ENCODE data around the gene DMBT1. TPM values are rescaled to one million over a fixed set of nuclear protein-coding genes. Genes with fewer than 3 reads are reported as not detected.

Gene DMBT1
- total RNA-seq, 1 experiment from 2014 or later, result not detected

- DNase-seq (ENCODE audit: low spot score), result no peak
These were observed 86.2 kb downstream of the DMBT1 start for GRCh38 chr10:122646511-122647382.

DNA sequence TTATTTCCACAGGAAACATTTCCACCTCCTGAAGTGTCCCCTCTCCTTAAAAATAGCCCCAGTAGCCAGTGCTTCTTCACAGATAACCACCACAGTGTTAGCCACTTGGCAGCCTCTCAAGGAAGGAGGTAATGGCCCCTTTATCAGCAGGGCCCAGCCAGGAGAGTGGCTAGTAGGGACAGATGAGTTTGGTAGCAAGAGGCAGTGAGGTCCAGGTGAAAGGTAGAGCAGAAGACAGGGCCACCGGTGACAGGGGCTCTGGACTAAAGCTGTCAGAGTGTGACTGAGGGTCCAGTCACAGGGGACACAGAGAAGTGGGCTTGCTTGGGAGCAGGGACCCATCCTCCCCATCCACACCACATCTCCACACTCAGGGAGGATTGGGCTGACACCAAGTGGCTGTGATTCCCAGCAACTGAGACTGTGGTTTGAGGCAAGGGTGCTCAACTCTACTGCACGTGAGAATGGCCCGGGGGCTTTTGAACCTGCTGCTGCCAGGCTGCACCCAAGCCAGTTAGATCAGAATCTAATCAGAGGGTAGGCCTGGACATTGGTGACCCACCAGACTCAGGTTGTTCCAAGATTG, 86.9 kb downstream of the DMBT1 start:
- DNase-seq (ENCODE audit: low spot score), result no peak

- DNase-seq (ENCODE audit: low spot score), result no peak
These were observed 88.3 kb downstream of the DMBT1 start for GRCh38 chr10:122648599-122649428.

GRCh38 chr10:122649903-122650302, 89.3 kb downstream of the DMBT1 start:
- no peak for DNase-seq (ENCODE audit: low spot score)

DNA sequence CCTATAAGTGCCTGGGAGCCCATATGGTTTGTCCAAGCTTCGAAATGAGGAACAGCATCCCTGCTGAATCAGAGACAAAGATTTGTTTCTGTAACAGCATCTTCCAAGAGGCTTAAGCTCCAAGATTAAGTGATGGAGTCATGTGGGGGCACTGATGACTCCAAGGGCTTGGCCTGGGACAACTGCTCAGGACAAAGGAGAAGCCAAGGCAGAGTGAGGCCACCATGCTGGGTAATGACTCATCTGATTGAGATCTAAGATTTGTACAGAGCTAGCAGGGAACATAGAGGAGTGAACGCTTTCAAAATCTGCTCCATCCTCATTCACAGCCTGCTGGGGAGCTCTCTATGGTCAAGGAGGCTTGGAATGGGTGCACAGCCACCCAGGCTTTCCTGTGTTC, 89.8 kb downstream of the DMBT1 start:
- no peak for DNase-seq (ENCODE audit: low spot score)

DNA sequence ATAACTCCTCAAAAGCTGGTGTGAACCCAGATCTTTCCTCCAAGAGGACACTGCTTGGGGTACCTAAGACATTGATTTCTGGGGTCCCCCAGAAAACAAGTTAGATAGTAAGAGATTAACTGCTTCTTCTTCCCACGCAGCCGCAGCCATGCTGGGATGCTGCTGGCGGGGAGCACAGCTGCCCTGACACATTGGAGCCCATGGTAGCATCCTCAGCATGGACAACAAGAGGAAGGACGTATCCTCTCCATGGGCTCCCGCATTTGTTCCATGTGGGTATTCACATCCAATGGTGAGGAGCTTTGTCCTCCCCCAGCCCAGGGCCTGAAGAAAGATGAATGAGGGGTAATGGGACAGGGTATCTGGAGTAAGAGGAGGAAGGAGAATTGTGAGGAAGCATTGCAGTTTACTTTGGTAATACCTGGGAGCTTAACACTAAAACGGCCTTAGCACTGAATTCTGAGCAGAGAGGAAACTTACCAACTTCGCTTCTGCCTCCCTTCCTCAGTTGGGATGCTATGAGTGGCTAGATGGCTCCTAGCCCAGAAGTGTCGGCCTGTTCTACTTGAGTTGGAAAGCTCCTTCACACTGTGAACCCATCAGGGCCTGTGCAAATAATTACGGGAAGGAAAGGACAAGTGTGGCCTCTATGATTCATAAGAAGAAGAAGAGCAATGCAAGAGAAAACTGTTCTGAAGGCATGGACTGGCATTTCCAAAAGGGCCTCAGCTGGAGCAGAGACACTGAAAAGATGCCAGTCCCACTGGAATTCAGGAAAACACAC, 95.2 kb downstream of the DMBT1 start:
- DNase-seq (ENCODE audit: low spot score), result no peak

DNA sequence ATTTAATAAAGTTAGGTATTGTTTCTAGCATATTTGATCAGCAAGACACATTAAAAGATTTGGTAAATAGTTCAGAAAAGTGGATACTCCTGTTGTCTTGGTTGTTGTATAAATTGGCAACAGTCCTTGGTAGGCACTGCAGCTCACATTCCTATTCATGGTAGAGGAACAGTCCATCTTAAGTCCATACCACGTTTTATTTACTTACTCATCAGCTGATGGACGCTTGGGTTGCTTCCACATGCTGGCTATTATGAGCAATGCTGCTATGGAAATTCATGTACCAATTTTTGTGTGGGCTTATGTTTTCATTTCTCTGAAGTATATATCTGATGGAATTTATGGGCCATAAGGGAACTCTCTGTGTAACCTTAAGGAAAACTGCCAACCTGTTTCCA, 95.8 kb downstream of the DMBT1 start:
- no peak for DNase-seq (ENCODE audit: low spot score)

DNA sequence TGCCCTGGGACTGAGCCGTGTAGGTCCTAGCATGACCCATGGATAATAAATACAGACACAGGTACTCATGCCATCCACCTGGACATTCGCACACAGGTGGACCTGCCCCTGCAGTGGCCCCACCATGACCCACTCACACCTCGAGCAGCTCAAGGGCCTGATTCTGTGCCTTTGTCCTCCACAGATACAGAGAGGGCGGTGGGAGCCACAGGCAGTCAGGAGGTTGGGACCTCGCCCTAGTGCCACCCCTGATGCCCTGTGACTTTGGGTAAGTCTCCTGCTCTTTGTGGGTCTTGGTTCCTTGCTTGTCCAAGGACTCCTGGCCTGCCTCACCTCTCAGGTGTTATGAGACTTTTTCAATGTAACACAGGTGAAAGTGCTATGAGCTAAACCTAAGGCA, 96.2 kb downstream of the DMBT1 start:
- no peak for DNase-seq (ENCODE audit: low spot score)

GRCh38 chr10:122657255-122657654, 96.7 kb downstream of the DMBT1 start:
- no peak for DNase-seq (ENCODE audit: low spot score)

GRCh38 chr10:122657729-122658128, 97.2 kb downstream of the DMBT1 start:
- DNase-seq (ENCODE audit: low spot score), result no peak

GRCh38 chr10:122658356-122659049, 97.9 kb downstream of the DMBT1 start:
- DNase-seq (ENCODE audit: low spot score), result no peak

GRCh38 chr10:122659126-122659525, 98.6 kb downstream of the DMBT1 start:
- no peak for DNase-seq (ENCODE audit: low spot score)

DNA sequence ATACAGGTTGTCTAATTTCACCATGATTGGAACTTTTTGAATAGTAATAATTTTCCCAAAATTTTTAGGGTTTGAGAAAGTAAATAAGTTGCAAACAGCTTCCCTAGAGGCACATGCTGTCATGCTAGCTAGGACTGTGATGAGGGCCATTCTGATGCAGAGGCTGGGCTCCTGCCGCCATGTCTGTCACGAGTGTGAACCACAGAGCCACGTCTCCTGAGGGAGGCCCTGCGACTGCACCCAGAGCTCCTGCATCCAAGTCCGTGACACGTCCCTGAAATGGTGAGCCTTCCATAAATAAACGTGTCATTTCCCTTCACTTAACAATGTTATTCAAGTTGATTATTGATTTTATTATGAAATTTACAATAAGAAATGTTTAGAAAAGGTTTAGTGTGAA, 99.1 kb downstream of the DMBT1 start:
- no peak for DNase-seq (ENCODE audit: low spot score)

DNA sequence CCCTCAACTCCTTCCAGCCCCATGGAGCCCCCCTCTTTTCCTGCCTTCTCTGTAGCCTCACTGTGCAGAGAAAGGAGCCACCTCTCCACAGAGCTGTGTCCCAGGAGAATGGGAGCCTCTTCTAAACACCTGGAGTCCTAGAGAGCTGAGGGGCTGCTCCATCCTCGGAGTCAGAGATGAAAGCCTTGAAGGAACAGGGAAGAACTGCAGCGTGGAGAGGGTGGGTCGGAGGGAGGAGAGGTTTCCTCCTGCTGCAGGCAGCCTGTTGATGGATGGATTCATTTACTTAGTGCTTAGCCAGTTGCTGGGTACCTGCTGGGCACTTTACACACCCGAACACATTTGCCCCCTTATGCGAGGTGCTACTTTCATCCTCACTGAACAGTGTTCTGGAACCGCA, 100.1 kb downstream of the DMBT1 start:
- DNase-seq (ENCODE audit: low spot score), result no peak

DNA sequence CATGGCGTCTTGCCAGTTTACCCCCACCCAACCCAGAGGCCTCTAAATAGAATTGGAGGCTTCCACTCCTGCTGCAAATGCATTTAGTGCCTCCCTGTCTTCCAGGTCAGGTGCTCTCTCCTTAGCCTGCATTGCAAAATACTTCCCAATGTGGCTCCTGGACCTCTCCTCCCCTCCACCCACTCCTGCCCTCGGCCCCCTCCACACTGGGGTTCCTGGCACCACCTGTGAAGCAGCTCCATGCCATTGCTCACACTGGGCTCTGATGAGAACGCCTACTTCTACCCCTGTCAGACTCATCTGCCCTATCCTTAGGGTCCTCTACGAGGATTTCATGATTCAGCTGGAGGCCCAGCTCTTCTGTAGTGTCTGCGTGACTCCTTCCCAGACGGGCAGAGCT, 101.7 kb downstream of the DMBT1 start:
- no peak for DNase-seq (ENCODE audit: low spot score)

DNA sequence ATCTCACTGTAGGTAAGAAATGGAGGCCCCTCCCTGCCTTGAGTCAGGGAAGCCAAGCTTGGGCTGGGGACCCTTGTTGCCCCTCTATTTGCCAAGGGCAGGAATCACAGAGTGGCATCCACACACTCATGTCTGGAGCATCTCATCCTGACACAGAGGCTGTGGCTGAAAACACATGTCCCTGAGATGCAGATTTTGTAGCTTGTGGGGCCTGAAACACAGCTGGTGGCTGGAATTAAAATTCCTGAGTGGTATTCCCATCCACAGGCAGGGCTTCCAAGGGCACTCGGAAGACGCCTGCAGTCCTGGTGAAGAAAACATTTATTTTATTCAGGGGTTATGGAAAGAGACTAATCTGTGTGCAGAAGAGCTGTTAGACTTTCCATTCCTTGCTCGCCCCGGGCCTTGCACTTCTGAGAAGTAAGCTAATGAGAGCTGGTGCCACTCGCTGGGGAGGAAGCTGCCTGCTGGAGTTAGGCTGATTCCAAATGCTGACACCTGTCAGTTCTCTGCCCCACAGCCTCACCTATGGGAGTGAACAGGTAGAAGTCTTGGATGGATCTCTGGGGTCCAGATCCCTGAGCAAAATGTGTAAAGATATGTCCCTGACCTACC, 103.1 kb downstream of the DMBT1 start:
- no peak for DNase-seq (ENCODE audit: low spot score)

DNA sequence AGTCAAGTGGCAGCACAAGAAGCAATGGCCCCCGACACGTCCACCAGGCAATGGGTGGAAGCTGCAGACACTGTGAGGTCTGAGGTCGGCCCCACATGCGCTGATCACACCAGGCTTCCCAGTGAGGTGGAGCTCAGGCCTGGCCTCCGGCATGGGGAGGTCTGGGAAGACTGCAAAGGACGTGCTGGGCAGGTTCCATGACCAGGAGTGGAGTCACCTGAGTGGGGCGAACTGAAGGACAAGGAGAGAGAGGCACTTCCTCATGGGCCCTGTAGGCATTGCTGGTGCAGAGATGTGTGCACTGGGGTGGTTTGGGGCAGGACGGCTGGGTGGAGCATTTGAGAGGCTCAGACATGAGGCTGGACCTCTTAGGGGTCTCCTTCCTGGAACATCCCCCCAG, 103.9 kb downstream of the DMBT1 start:
- DNase-seq (ENCODE audit: low spot score), result no peak

DNA sequence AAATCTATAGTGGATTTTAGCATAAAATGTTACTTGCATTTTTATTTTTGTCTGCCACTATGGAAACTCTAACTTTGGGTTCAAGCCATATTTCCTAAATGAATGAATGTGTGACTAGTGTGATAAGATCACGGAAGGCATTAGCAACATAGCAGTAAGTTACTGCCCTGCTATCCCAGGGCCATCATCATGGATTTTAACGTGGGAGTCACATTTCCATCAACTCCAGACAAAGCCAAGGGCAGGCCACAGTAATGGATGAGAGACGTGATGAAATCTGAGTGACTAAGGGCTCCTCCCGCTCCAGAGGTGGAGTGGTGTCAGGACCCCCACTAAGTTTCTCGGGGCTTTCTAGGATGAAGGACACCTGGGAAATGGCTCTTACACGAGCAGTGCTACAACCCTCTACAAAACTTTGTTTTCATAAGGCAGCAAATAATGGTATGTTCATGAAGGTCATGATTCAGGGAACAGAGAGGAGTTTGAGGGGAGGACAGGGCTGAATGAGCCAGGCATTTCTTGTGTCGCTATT, 104.8 kb downstream of the DMBT1 start:
- no peak for DNase-seq (ENCODE audit: low spot score)

DNA sequence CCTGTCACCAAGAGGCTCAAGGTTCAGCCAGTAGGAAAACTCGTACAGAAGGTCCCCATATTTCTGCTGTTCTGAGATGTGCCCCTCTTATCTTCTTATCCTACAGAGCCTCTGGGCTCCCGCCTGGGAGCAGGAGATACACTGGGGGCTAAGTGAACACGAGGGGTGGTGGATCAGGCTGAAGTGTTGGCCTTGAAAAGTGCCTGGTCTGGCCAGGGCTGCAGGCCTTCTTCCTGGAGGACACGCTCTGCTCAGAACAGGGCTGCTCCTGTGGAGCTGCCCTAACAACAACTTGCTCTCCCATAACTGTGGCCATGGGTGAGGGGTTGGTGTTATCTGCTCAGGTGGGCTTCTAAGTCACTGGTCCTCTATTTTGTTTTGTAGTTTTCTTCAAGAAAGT, 105.4 kb downstream of the DMBT1 start:
- DNase-seq (ENCODE audit: low spot score), result no peak

DNA sequence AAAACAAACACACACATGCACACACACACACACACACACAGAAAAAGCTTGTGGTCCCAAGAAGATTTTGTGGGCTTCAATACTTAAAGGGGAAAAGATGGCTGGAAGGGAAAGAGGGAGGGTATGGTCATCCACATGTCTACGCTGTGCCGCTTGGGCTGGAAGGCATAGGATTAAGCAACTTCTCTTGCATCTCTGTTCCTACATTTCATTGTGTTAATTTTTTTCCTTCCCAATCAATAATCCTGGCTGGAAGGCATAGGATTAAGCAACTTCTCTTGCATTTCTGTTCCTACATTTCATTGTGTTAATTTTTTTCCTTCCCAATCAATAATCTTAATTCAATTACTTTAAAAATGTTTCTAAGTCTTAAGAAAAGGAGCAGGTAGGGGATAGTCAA, 108.5 kb downstream of the DMBT1 start:
- no peak for DNase-seq (ENCODE audit: low spot score)

DNA sequence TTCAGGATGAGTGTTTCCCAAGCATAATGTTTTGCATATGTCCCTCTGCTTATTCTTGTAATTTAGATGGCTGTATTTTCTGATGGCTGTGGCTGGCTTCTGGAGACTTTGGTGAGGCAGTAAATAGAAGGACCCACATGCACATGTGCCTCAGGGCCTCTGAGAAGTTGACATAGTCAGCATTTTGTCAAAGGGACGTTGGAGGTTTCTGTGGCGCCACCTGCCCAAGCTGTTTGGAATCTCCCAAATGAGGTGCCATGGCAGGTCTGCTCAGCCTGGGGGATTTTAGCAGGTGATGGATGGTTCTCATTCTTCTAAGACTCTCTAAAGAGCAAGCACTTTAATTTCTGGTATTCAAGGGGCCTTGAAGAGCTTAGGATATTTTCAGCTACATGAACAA, 109.3 kb downstream of the DMBT1 start:
- no peak for DNase-seq (ENCODE audit: low spot score)

Measured in H4 (cell line).